HG02798 (cell line): ENCODE results near the gene MACROD2.

Source experiments
- ATAC-seq: cut with Tn5 transposase; IDR thresholded peaks from one replicate; pipeline ENCODE4 v1.9.1; 2021; ENCODE audit warnings: mild to moderate bottlenecking; ENCODE audit not compliant: unreplicated experiment, poor library complexity

Gene MACROD2

DNA sequence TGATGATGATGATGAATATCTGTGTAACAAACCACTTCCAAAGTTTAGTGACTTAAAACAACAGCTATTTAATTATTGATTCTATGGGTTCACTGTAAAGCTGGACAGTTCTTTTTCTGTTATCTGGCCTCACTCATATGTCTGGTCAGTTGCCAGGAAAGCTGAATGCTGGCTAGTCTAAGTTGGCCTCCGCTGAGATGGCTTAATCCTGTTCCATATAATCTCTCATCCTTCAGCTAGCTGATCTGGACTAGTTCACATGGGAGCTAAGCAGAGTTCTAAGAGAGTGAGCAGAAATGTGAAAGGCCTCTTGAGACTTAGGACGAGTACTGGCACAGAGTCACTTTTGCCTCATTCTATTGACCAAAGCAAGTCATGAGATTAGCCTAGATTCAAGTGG lies 676.8 kb downstream of the MACROD2 start:
- ATAC-seq: no peak

DNA sequence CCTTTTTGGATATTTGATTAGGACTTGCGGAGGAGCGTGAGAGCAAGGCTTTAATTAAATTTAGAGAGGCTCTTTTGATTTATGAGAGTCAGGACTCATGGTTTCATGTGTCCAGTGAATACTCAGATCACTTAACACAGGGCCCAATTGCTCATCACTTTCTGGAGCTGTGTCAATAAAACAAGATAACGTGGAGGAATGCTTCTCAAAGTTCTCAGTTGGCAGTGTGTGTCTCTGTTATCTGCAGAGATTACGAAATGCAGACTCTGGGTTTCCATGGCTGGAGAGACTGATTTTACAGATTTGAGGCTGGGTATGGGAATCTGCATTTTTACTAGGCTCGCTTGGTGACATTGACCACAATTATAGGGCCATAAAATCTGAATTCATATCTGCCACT lies 677.8 kb downstream of the MACROD2 start:
- ATAC-seq: no peak

DNA sequence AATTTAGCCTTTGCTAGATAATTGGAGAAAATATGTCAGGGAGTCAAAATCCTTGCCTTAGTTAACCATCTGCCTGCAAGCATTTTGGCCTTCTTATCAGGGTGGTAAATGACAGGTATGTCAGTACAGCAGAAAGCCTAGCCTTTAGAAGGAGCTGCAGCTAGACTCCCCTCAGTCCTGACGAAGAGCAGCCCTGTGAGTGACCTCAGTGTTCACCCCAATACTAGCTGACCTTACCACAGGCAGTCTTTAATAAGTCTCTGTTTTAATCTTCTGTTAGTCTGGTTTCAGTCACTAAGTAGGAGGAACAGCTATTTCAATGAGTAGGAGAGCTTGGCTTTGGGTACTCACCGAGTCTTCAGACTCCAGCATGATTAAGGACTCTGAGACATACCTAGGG lies 682.1 kb downstream of the MACROD2 start:
- no peak for ATAC-seq

DNA sequence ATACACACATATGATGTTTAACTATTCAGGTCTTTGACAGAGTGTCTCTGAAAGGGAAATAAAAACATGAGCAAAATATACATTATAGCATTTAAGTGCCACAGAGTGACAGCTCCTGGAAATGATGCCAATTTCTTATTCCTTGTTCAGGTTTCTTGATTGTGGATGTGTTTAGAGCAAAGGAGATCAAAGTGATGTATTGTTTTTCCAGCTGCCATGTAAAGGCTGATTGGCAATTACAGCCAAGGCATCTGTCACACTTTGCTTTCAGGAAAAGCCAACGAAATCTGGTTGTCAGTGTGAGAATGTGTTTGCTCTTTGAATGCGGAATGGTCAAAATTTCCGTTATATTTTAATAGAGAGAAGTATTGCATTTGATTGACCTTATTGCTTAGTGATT lies 689.9 kb downstream of the MACROD2 start:
- no peak for ATAC-seq

DNA sequence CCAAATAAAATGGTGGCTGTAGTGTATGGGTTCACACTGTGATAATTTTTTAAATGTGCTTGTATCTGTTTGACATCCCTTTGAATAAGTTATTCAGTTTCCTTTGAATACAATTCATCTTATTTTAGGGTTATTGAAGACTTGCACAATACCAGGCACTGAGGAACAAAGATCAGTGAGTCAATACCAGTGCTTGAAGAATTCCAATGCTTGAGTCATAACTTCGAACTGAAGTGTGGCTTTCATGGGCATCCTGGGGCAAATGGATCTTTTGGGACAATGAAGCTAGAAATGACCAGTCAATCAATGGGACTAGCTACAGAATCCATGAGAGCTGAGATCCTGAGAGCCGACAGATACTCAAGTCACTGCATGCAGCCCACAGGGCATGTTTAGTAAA lies 692.0 kb downstream of the MACROD2 start:
- ATAC-seq: no peak

DNA sequence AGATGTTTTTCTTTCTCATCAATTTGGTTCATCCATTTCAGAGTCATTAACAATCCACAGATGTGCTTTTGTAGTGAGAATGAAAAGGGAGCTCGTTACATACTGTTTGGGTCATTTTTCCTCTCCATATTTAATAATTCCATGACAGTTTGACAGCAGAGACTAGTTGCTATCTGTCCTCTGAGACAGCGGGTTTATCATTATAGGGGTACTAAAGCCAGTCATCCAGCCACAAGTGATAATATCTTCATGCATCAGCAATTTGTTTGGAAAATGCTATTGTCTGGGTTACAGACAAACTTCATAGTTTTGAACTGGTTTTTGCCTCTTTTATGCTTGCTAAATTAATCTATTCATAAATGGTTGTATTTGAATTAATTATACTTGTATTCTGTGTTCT lies 692.7 kb downstream of the MACROD2 start:
- no peak for ATAC-seq

DNA sequence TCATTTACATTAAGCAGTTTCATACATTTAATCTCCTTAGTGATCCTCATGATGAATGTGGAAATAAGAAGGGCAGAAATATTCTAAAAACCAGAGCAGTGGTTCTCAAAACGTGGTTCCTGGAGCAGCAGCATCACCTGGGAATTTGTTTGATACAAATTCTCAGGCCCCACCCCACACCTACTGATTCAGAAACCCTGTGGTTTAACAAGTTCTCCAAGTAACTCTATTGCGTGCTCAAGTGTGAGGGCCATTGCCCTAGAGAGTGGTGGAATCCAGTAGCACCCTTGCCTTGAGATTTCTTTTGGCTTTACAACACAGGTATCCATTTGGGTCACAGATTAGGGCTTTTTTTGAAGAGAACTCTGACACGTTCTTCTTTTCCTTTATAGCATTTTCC lies 696.7 kb downstream of the MACROD2 start:
- peak; percentile 75 for ATAC-seq

DNA sequence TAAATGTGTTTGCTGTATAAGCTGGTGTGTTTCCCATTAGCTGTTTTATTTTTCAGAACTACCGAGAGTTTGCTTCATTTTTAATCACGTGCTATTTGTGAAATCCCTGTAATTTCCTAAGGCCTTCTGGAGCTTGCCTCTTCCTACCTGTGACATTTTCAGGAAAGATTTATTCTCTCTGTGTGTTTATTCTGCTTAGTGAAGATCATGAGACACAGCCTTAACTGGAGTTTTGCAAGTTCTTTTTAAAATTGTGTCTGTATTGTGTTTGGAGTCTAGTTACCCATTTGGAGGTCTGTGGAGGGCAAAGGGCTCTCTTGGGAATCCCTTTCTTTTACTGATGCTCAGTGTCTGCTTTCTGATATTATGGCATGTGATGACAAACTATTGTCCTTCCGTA lies 701.2 kb downstream of the MACROD2 start:
- ATAC-seq: no peak

DNA sequence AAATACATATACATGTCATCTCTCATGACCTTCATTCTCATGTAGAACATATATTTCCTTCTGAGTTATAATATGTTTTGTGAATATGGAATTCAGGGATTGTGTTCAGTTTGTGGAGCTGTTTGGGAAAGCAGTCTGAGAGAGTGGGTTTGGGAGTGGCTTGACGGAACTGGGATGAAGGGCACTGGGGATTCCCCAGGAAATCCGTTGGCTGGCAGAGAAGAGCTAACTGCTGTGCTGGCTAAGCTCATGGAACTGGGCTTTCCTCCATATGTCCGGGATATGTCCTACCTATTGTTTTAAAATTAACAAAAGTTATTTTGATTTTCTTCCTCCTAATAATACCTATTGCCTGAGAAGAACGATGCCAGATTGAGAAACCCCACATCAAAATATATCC lies 701.6 kb downstream of the MACROD2 start:
- no peak for ATAC-seq

DNA sequence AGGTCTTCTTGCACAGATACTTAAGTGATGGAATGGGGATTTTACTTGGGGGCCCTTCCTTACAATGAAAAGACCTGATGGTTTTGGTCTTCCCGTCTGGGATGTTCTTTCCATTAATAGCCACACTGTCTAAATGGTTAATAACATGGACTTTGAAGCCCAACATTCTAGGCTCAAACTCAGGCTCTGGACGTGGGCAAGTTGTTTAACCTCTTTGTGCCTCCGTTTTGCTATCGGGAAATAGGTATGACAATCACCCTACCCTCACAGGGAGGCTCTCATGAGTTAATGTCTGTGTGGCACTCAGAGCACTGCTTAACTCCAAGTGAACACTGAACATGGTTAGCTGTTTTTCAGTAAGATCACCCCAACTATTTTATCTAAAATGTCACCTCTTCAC lies 702.8 kb downstream of the MACROD2 start:
- no peak for ATAC-seq

DNA sequence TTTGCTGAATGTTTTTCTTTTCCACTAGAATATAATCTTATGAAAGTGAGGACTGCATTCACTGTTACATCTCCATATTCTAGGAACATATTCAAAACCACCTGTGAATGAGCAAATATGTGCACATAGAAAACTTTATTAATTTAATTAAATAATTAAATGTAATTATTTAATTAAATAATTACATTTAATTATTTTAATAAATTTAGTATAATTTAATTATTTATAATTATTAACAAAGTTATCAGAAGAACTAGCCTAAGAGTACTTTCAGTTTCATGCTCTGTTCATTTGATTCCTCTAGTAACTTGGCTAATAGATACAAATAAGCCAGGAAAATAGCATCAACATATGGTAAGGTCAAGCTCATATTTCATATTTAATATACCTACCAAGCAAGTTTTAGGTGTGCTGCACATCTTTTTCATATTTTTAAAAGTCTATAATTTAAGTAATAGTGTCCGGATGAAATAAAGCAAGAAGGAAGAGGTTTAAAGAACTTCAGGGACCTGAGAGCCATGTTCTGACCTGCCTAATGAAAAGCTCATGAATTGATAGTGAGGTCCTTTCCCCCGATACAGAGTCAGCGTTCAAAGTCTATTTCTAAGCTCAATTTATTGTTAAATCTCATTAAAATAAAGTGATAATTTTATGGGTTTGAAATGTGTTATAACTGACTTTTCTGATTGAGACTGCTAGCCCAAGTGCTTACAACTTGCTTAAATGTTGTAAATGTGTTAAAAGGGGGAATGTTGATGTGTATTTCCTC lies 703.5 kb downstream of the MACROD2 start:
- ATAC-seq: no peak

DNA sequence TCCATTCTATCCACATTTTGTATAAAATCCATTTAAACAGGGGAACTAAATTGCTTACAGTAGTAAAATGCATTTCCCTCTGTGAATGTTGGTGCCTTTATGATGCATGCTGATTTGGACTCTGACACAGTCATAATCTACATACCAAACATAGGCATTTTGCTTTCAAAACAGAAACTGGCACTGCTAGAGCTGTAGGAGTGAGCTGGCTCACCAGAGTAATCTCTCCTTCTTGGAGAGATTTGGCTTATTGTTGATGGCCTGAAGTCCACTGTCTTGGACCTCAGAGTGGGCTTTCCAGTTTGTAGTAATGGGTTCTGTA lies 705.3 kb downstream of the MACROD2 start:
- peak; percentile 60 for ATAC-seq

DNA sequence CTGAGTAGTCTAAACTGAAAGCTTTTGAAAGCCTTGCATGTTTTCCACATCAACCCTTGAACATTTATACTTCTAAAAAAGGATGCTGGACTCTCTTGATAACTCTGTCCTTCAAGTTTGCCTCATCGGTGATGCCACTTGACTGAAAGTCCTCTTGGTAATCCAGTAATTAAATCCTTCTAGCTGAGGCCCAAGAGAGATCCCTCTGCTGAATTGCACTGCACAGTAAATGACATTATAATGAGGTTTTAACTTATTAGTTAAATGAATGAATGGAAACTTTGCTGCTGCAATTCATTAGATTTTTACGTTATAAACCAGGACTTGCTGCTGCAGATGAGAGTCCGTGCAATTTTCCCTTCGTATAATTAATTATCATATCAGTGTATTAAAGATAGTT lies 706.0 kb downstream of the MACROD2 start:
- no peak for ATAC-seq

DNA sequence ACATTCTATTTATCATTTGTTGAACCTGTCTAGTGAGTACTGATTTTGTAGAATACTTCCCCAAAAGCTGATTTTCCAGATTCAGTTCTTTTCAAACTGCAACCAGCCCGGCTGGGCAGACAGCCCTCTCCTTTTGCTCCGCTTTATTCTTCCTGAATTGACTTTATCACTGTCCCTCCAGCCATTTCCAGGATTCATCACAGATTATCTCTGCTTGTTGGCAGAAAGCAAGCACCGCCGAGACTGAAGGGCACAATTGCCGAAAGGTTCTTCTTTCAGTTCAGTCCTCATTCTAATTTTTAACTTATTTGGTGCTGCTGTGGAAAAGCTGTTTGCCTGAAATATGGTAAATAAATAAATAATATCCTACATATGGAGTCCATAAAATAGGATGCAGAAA lies 711.2 kb downstream of the MACROD2 start:
- no peak for ATAC-seq

DNA sequence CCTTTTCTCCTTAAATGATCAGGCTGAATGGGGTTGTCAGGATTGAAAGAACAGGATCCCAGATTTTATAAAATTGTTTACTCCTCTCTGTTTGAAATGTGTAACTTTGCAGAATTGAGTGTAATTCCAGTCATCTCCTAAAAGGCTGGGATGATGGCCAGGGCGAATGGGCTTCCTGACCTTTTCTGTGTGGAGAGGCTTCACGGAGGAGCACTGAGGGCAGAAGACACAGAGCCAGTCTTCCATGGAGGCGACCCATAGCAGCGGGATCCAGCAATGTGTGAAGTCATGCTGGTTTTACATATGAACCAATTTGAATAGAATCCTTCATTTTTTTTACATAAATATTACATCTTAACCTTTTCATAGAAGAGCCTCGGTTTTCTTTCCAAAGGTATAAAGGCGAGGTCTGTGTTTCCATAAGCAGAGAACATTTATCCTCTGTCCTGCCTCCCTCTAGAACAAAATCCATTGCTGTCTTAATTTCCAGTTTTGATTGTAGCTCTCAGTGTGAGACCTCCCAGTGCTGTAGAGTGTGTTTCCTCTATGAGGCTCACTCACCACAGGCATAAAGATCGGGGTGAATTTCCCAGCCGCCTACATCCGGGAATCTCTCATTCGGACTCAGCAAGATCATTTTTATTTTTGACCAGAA lies 711.8 kb downstream of the MACROD2 start:
- no peak for ATAC-seq

DNA sequence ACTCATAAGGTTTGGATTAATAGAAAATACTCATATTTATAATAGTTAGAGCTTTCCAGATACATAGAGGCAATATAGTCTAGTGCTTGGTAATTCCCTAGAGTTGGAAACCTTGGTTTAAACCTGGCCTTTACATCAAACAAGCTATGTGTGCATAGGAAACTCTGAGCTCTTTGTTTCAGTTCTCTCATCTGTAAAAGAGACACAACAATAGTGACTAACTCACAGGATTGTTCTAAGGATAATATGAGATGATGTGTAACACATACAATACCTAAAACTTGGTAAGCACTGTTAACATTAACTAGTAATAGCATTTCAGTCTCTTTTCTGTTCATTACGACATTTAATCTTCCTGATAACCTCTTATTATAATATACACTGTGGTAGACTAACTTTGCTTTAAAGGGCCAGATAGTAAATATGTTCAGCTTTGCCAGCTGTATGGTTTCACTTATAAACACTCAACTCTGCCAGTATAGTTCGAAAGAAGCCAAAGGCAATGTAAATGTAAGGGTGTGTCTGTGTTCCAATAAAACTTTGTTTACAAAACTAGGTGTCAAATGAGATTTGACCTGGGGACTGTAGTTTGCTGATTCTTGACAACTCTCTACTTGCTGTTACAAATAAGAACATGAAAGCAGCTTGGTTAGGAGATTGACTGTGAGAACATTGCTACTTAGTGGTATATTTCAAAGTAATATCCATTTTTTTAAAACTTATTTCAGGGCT lies 712.7 kb downstream of the MACROD2 start:
- no peak for ATAC-seq

DNA sequence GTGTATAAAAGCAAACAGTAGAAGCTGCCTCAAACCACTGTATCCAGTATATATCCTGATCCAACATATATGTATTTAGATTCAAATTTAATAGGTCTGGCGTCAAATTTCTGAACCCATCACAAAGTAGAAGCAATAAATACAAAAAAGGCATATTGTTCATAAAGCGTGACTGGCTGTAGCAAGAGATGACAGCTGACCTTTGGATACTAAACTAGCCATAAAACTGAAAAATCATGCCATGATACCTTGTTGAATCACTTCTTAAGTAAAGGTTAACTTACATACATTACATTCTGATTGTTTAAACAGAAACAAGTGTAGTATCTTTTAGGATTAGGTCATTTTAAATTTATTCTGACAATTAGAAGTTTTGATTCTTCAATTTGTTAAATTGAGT lies 714.1 kb downstream of the MACROD2 start:
- no peak for ATAC-seq

DNA sequence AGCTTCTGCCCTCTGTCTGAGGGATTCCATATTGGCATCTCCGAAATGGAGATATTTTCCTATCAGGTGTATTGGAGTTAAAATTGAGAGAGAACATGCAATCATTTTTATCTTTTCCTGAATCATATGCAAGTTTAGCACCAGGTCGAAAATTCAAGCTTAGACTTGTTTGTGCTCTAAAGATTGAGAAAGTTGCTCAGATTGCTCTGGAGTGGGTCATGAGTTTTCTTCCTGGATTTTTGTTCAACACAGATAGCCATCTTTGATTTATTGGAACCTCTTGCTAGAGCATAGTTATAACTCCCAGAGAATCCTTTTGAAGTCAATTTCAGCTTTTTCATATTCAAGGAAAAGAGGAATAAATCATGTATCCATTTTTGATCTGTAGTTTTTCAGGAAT lies 715.6 kb downstream of the MACROD2 start:
- no peak for ATAC-seq

DNA sequence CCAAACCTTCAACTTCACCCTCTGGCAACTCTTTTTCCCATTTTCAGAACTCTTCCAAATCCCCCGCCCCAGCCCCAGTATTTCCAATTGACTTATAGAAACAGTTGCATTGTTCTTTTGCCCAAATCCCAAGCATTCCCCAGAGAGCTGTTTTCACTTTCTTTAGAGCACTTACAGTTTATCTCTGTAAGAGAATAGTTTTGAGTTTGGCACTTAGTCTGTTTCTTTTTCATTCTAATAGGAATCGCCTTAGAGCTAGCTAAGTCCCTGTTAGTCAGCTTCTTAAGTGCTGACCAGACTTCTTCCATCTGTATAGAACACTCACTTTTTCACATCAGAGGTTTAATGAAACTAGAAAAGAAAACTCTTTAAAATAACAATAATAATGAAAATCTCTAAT lies 716.3 kb downstream of the MACROD2 start:
- ATAC-seq: no peak

DNA sequence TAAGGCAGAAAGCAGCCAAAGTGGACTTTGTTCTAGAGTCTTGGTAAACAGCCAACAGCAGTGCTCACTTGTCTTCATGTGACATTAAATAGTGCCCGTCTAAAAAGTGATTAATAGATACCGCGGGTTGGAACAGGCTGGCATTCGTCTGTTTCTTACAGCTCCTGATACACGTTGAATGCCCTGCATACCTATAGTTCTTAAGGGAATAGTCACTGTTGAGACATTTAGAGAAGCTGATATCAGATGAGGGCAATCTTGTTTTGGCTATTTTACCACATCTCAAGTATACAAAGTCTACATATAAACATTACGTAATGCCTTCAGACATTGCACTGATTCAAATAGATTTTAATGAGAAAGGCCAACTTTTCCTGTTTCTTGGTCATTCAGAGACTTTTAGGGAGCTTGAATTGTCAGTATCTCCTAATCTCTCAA lies 717.0 kb downstream of the MACROD2 start:
- no peak for ATAC-seq

DNA sequence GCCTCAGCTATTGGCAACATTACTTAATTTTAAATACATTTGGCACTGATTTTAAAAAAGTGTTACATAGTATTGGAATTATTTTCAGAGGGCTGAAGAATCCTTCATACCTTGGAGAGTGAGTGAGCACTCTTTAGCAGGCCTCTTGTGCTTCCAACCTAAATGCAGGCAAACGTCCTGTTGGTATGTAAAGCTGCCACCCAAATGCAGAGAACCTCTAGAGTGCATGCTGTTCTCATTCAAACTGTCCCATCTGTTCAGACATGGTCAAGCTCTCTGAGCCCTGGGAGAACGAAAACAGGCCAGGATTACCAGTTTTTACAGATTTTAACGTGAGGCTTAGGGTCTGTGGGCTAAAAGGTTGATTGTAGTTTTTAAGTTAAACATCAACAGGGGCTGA lies 720.1 kb downstream of the MACROD2 start:
- no peak for ATAC-seq

DNA sequence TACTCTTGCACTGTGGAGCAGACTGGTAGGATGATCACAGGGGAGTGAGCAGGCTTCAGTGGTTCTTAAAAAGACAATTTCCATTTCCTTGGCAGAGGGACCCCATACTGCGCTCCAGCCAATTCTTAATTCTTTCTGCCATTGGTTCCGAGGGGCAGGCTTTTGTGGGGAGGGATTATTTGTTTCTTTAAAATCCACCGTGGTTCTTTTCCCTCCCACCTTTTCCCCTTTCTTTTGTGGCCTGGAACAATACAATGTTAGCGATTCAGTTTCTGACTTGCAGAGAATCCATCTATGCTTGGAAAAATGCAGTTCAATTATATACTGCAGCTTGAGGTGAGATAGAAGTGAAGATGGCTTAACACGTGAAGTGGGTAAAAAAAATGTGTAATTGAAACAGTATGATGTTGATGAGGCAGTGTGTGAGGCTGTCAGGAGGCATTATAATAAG lies 721.1 kb downstream of the MACROD2 start:
- no peak for ATAC-seq
